Liver (tissue), 9 donors: ENCODE measurements around the gene CDH19. TPM values are rescaled to one million over a fixed set of nuclear protein-coding genes. Genes with fewer than 3 reads are reported as not detected.

Experiments
- DNase-seq: peaks from one replicate; pipeline ENCODE4 v3.0.0-alpha.2; 2017; ENCODE audit warnings: low spot score
- H3K27ac ChIP-seq, 2 donors: one replicate each; pipeline ENCODE4 v1.7.0; 2013; ENCODE audit warnings: inconsistent platforms in 2 of 2, low read length in 2 of 2, control low read depth in 1 of 2, low read depth in 1 of 2, mild to moderate bottlenecking in 1 of 2
- H3K27me3 ChIP-seq, 4 donors: one replicate each; pipeline versions ENCODE4 v1.6.1 to v1.7.0; 2013; ENCODE audit warnings: low read length in 3 of 4, inconsistent platforms in 1 of 4, mild to moderate bottlenecking in 1 of 4, moderate library complexity in 1 of 4; ENCODE audit not compliant: control insufficient read depth in 4 of 4, insufficient read depth in 4 of 4
- H3K36me3 ChIP-seq, 4 donors: one replicate each; pipeline versions ENCODE4 v1.6.1 to v1.7.0; 2013; ENCODE audit warnings: low read length in 3 of 4, mild to moderate bottlenecking in 3 of 4, low read depth in 1 of 4, moderate library complexity in 1 of 4; ENCODE audit not compliant: control insufficient read depth in 4 of 4, insufficient read depth in 3 of 4
- H3K4me1 ChIP-seq, 4 donors: one replicate each; pipeline versions ENCODE4 v1.6.1 to v1.7.0; 2013; ENCODE audit warnings: low read length in 3 of 4, mild to moderate bottlenecking in 3 of 4, moderate library complexity in 1 of 4; ENCODE audit not compliant: control insufficient read depth in 4 of 4, insufficient read depth in 4 of 4
- H3K4me3 ChIP-seq, 3 donors: one replicate each; pipeline versions ENCODE4 v1.6.1 to v1.7.0; 2013; ENCODE audit warnings: low read length in 3 of 3, control low read depth in 1 of 3, low read depth in 1 of 3, mild to moderate bottlenecking in 1 of 3
- H3K9ac ChIP-seq, 2 donors: one replicate each; pipeline ENCODE4 v1.7.0; 2013; ENCODE audit warnings: low read length in 2 of 2, mild to moderate bottlenecking in 2 of 2, moderate library complexity in 2 of 2, control low read depth in 1 of 2, low read depth in 1 of 2
- H3K9me3 ChIP-seq, 4 donors: one replicate each; pipeline versions ENCODE4 v1.6.1 to v1.7.0; 2013; ENCODE audit warnings: low read length in 3 of 4; ENCODE audit not compliant: control insufficient read depth in 4 of 4
- ATF3 ChIP-seq: IDR thresholded peaks from 2 replicates; pipeline ENCODE4 v1.6.1; 2016; ENCODE audit warnings: antibody characterized with exemption
- EGR1 ChIP-seq, 2 donors: IDR thresholded peaks; 2 replicates each; pipeline ENCODE4 v1.6.1; 2016 to 2018; ENCODE audit warnings: antibody characterized with exemption in 2 of 2, low read depth in 2 of 2
- FOXA1 ChIP-seq: IDR thresholded peaks from 2 replicates; pipeline ENCODE4 v1.6.1; 2016; ENCODE audit warnings: antibody characterized with exemption
- FOXA2 ChIP-seq: IDR thresholded peaks from 2 replicates; pipeline ENCODE4 v1.6.1; 2016; ENCODE audit warnings: antibody characterized with exemption
- GABPA ChIP-seq, 2 donors: IDR thresholded peaks in 1 of 2; conservative IDR thresholded peaks in 1 of 2; 2 replicates each; pipeline ENCODE4 v1.6.1; 2016; ENCODE audit warnings: antibody characterized with exemption in 2 of 2, mild to moderate bottlenecking in 1 of 2, moderate library complexity in 1 of 2
- HNF4A ChIP-seq, 2 donors: conservative IDR thresholded peaks; 2 replicates each; pipeline ENCODE4 v1.6.1; 2016; ENCODE audit warnings: antibody characterized with exemption in 2 of 2, mild to moderate bottlenecking in 2 of 2
- HNF4G ChIP-seq: IDR thresholded peaks from 2 replicates; pipeline ENCODE4 v1.6.1; 2016; ENCODE audit warnings: antibody characterized with exemption
- JUND ChIP-seq, 2 donors: IDR thresholded peaks; 2 replicates each; pipeline ENCODE4 v1.6.1; 2016; ENCODE audit warnings: antibody characterized with exemption in 2 of 2
- NR2F2 ChIP-seq: IDR thresholded peaks from 2 replicates; pipeline ENCODE4 v1.6.1; 2016; ENCODE audit warnings: antibody characterized with exemption
- RAD21 ChIP-seq, 2 donors: IDR thresholded peaks; 2 replicates each; pipeline ENCODE4 v1.6.1; 2016; ENCODE audit warnings: antibody characterized with exemption in 2 of 2, mild to moderate bottlenecking in 2 of 2
- RXRA ChIP-seq, 2 donors: IDR thresholded peaks; 2 replicates each; pipeline ENCODE4 v1.6.1; 2017 to 2018; ENCODE audit warnings: antibody characterized with exemption in 2 of 2, mild to moderate bottlenecking in 1 of 2
- SP1 ChIP-seq: IDR thresholded peaks from 2 replicates; pipeline ENCODE4 v1.6.1; 2018; ENCODE audit warnings: antibody characterized with exemption, mild to moderate bottlenecking
- TAF1 ChIP-seq: conservative IDR thresholded peaks from 2 replicates; pipeline ENCODE4 v1.6.1; 2016; ENCODE audit warnings: antibody characterized with exemption, mild to moderate bottlenecking
- YY1 ChIP-seq: IDR thresholded peaks from 2 replicates; pipeline ENCODE4 v1.6.1; 2016; ENCODE audit warnings: antibody characterized with exemption, mild to moderate bottlenecking
- WGBS: extraction: QIAGEN DNeasy Blood & Tissue Kit; methylation state at CpG from one replicate; pipeline ENCODE4 v1.1.7; 2013; 5-methylcytosine and 5-hydroxymethylcytosine counted together
- polyA plus RNA-seq, 2 donors: library from polyadenylated mRNA; stranded (reverse) in 1 of 2; unstranded in 1 of 2; fragments of 200-250 nt in 1 of 2; fragments of >200 nt in 1 of 2; fragmentation: Nextera tagmentation in 1 of 2; extraction: Ambion mirVana in 1 of 2; gene quantifications; one replicate each; pipeline versions ENCODE4 v1.2.1 to v1.2.3, GENCODE V29; 2013 to 2015
- total RNA-seq, 2 donors: library from RNA; depleted of rRNA; stranded (reverse); fragments of >200 nt; gene quantifications; one replicate each; pipeline ENCODE4 v1.2.3, GENCODE V29; 2014
- TF ChIP-seq, protein P1 (sequence below): IDR thresholded peaks from 2 replicates; pipeline ENCODE4 v1.6.1; 2016; ENCODE audit warnings: antibody characterized with exemption, mild to moderate bottlenecking
- TF ChIP-seq, protein P2 (sequence below): IDR thresholded peaks from 2 replicates; pipeline ENCODE4 v1.6.1; 2016; ENCODE audit warnings: antibody characterized with exemption
- TF ChIP-seq, protein P3 (sequence below): fragments of 150-350 bp; IDR thresholded peaks from 2 replicates; pipeline ENCODE4 v1.5.1; 2017; ENCODE audit warnings: improper control_type of control experiment, low read depth, low read length; ENCODE audit not compliant: missing input control
- TF ChIP-seq, protein P4 (sequence below): IDR thresholded peaks from 2 replicates; pipeline ENCODE4 v1.6.1; 2016; ENCODE audit warnings: antibody characterized with exemption
- donor health status: healthy.
- donor health status: healthy.
- donor health status: healthy.
- donor health status: healthy.
- donor health status: healthy.

Gene CDH19
- total and polyA plus RNA-seq, 4 donors, result 0.65 to 8.0 (median 1.5) TPM

DNA sequence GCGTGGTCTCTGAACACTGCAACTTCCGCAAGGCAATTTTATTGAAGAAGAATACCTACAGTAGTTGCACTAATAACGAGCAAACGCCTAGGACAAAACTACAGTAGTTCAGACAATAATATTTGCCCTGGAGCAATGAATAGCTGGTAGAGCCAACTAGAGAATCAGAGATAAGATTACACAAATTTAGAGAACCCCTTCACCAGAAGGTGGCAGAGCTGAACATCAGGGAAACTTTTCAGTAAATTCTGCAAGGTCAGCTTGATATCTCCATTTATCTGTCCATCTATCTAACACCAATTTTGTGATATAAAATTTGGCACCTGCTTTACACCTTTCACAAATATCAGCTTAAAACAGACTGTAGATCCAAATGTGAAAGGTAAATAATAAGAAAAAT is 43.8 kb downstream of the CDH19 start:
- Histone ChIP-seq H3K27ac (no peak overlapping the region), H3K9me3 (no peaks in the 10 kb centered on the region), H3K9ac (no peak overlapping the region), H3K4me3 (no peak overlapping the region), H3K36me3 (no peaks in the 10 kb centered on the region), H3K4me1 (no peaks in the 10 kb centered on the region), H3K27me3 (no peaks in the 10 kb centered on the region)
- no peak for DNase-seq
- TF ChIP-seq, protein P1, sequence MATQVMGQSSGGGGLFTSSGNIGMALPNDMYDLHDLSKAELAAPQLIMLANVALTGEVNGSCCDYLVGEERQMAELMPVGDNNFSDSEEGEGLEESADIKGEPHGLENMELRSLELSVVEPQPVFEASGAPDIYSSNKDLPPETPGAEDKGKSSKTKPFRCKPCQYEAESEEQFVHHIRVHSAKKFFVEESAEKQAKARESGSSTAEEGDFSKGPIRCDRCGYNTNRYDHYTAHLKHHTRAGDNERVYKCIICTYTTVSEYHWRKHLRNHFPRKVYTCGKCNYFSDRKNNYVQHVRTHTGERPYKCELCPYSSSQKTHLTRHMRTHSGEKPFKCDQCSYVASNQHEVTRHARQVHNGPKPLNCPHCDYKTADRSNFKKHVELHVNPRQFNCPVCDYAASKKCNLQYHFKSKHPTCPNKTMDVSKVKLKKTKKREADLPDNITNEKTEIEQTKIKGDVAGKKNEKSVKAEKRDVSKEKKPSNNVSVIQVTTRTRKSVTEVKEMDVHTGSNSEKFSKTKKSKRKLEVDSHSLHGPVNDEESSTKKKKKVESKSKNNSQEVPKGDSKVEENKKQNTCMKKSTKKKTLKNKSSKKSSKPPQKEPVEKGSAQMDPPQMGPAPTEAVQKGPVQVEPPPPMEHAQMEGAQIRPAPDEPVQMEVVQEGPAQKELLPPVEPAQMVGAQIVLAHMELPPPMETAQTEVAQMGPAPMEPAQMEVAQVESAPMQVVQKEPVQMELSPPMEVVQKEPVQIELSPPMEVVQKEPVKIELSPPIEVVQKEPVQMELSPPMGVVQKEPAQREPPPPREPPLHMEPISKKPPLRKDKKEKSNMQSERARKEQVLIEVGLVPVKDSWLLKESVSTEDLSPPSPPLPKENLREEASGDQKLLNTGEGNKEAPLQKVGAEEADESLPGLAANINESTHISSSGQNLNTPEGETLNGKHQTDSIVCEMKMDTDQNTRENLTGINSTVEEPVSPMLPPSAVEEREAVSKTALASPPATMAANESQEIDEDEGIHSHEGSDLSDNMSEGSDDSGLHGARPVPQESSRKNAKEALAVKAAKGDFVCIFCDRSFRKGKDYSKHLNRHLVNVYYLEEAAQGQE, result no peak
- TF ChIP-seq ATF3, result no peak
- TF ChIP-seq TAF1, result no peak
- TF ChIP-seq, protein P2, sequence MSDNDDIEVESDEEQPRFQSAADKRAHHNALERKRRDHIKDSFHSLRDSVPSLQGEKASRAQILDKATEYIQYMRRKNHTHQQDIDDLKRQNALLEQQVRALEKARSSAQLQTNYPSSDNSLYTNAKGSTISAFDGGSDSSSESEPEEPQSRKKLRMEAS, result no peak
- TF ChIP-seq HNF4G, result no peak
- no peak for TF ChIP-seq RXRA (IDR thresholded peaks at IDR 0.05)
- TF ChIP-seq GABPA (IDR thresholded peaks at IDR 0.05 in 1 of 2, conservative IDR thresholded peaks at IDR 0.05 in 1 of 2), result no peak
- TF ChIP-seq FOXA2, result no peak
- peak; percentile 77 to 80 for TF ChIP-seq RAD21 (IDR thresholded peaks at IDR 0.05)
- no peak for TF ChIP-seq NR2F2
- TF ChIP-seq, protein P3, sequence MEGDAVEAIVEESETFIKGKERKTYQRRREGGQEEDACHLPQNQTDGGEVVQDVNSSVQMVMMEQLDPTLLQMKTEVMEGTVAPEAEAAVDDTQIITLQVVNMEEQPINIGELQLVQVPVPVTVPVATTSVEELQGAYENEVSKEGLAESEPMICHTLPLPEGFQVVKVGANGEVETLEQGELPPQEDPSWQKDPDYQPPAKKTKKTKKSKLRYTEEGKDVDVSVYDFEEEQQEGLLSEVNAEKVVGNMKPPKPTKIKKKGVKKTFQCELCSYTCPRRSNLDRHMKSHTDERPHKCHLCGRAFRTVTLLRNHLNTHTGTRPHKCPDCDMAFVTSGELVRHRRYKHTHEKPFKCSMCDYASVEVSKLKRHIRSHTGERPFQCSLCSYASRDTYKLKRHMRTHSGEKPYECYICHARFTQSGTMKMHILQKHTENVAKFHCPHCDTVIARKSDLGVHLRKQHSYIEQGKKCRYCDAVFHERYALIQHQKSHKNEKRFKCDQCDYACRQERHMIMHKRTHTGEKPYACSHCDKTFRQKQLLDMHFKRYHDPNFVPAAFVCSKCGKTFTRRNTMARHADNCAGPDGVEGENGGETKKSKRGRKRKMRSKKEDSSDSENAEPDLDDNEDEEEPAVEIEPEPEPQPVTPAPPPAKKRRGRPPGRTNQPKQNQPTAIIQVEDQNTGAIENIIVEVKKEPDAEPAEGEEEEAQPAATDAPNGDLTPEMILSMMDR, result peak; percentile 54
- TF ChIP-seq SP1, result no peak
- peak; percentile 9 for TF ChIP-seq FOXA1
- TF ChIP-seq HNF4A (conservative IDR thresholded peaks at IDR 0.05), result no peak
- no peak for TF ChIP-seq JUND (IDR thresholded peaks at IDR 0.05)
- TF ChIP-seq, protein P4, sequence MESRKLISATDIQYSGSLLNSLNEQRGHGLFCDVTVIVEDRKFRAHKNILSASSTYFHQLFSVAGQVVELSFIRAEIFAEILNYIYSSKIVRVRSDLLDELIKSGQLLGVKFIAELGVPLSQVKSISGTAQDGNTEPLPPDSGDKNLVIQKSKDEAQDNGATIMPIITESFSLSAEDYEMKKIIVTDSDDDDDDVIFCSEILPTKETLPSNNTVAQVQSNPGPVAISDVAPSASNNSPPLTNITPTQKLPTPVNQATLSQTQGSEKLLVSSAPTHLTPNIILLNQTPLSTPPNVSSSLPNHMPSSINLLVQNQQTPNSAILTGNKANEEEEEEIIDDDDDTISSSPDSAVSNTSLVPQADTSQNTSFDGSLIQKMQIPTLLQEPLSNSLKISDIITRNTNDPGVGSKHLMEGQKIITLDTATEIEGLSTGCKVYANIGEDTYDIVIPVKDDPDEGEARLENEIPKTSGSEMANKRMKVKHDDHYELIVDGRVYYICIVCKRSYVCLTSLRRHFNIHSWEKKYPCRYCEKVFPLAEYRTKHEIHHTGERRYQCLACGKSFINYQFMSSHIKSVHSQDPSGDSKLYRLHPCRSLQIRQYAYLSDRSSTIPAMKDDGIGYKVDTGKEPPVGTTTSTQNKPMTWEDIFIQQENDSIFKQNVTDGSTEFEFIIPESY, result no peak
- TF ChIP-seq EGR1 (IDR thresholded peaks at IDR 0.05; ENCODE audit: low read depth in 2 of 2), result no peak
- no peak for TF ChIP-seq YY1
- 41% methylated on average over 4 of the region's 4 CpGs for WGBS
